ENCODE data around the gene STX7.

- TF ChIP-seq ZBTB21 (CRISPR knock-in tag; IDR thresholded peaks at IDR 0.05; ENCODE audit: borderline replicate concordance) (no peak), CTCF (IDR thresholded peaks at IDR 0.05) (no peak), MAX (CRISPR knock-in tag; IDR thresholded peaks at IDR 0.05) (no peak), ESRRA (CRISPR knock-in tag; IDR thresholded peaks at IDR 0.05; ENCODE audit: borderline replicate concordance) (no peak), GRHL2 (CRISPR knock-in tag; IDR thresholded peaks at IDR 0.05; ENCODE audit: insufficient replicate concordance, severe bottlenecking) (no peak), E2F4 (CRISPR knock-in tag; IDR thresholded peaks at IDR 0.05; ENCODE audit: borderline replicate concordance, low read depth) (no peak), ATF2 (CRISPR knock-in tag; IDR thresholded peaks at IDR 0.05; ENCODE audit: borderline replicate concordance, low read depth) (no peak), ATF1 (CRISPR knock-in tag; IDR thresholded peaks at IDR 0.05) (no peak), FOXP4 (CRISPR knock-in tag; IDR thresholded peaks at IDR 0.05) (no peak), AR (CRISPR knock-in tag; IDR thresholded peaks at IDR 0.05) (no peak)
Observed at GRCh38 chr6:132458887-132459604, 53.9 kb downstream of the STX7 start.

All from WTC11 (cell line).